Measurements from ENCODE around the gene C4A. TPM values are rescaled to one million over a fixed set of nuclear protein-coding genes. Genes with fewer than 3 reads are reported as not detected.

C4A gene
- polyA plus RNA-seq, 1 donor (not counting 4 experiments of a cell fraction or from before 2014, with no cell fraction given), result 1.2 TPM

- Histone ChIP-seq H3K36me3 (ENCODE audit: control insufficient read depth in 2 of 2, extremely low read depth in 1 of 2, insufficient read depth in 2 of 2, low read length in 2 of 2) (peaks cover 22 to 46% of the 10 kb centered on the region in 2 experiments), H3K79me2 (ENCODE audit: control insufficient read depth, insufficient read depth, low read length) (peaks cover 16% of the 10 kb centered on the region), H3K4me3 (ENCODE audit: control insufficient read depth in 2 of 3, extremely low read depth in 1 of 3, insufficient read depth in 2 of 3, low read depth in 1 of 3, low read length in 3 of 3) (no peak overlapping the region), H3K27me3 (ENCODE audit: control insufficient read depth, extremely low read depth, insufficient read depth, low read length) (no peaks in the 10 kb centered on the region), H4K20me1 (ENCODE audit: control insufficient read depth, extremely low read depth, insufficient read depth, low read length) (no peaks in the 10 kb centered on the region), H3K27ac (ENCODE audit: control insufficient read depth, insufficient read depth, low read length) (no peak overlapping the region), H3K9me1 (ENCODE audit: control insufficient read depth, extremely low read depth, insufficient read depth, low read length) (no peaks in the 10 kb centered on the region), H2AFZ (ENCODE audit: control insufficient read depth, low read length) (no peak overlapping the region), H3K9ac (ENCODE audit: control insufficient read depth, extremely low read depth, insufficient read depth, low read length) (no peak overlapping the region), H3K9me3 (ENCODE audit: control insufficient read depth, low read depth, low read length) (no peaks in the 10 kb centered on the region), H3K4me2 (ENCODE audit: control insufficient read depth, extremely low read depth, insufficient read depth, low read depth, low read length) (no peak overlapping the region), H3K4me1 (ENCODE audit: control insufficient read depth, extremely low read depth, insufficient read depth, low read length) (peaks cover 9% of the 10 kb centered on the region)
- TF ChIP-seq EZH2 (IDR thresholded peaks at IDR 0.05; ENCODE audit: low read length), result no peak
- no peak for TF ChIP-seq CTCF (optimal IDR thresholded peaks at IDR 0.05 in 1 of 3, IDR thresholded peaks at IDR 0.05 in 1 of 3, conservative IDR thresholded peaks at IDR 0.05 in 1 of 3; ENCODE audit: extremely low read depth in 1 of 3, insufficient read depth in 2 of 3, low read length in 3 of 3)
- DNase-seq (ENCODE audit: low read depth, low spot score) (no peak), FAIRE-seq (no peak)
- dilution Hi-C loops (cut with MboI; ENCODE audit: extremely low pct_ligation_motif_present, low sequenced_read_pairs), result no loop called here
Observed at GRCh38 chr6:31966997-31967925, 14.6 kb upstream of the C4A start.

DNA sequence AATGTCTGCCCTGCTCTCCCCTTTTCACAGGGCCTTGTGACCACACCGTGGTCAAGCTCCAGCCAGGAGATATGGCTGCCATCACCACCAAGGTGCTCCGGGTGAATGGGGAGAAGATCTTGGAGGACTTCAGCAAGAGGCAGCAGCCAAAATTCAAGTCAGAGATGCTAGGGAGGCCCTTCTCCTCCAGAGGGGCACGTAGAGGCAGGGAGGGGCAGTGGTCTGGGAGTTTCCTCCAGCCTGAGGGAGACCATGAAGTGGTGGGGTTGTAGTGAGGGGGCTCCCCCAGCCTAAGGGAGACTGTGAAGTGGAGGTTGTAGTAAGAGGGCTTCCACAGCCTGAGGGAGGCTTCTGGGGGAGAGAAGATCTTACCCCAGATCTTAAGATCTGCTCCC lies 13.9 kb upstream of the C4A start:
- FAIRE-seq (no peak), DNase-seq (ENCODE audit: low read depth, low spot score) (no peak)
- Histone ChIP-seq H3K4me1 (ENCODE audit: control insufficient read depth, extremely low read depth, insufficient read depth, low read length) (peaks cover 12% of the 10 kb centered on the region), H3K4me3 (ENCODE audit: control insufficient read depth in 2 of 3, extremely low read depth in 1 of 3, insufficient read depth in 2 of 3, low read depth in 1 of 3, low read length in 3 of 3) (no peak overlapping the region), H3K4me2 (ENCODE audit: control insufficient read depth, extremely low read depth, insufficient read depth, low read depth, low read length) (no peak overlapping the region), H3K9me1 (ENCODE audit: control insufficient read depth, extremely low read depth, insufficient read depth, low read length) (no peaks in the 10 kb centered on the region), H3K27ac (ENCODE audit: control insufficient read depth, insufficient read depth, low read length) (no peak overlapping the region), H3K9me3 (ENCODE audit: control insufficient read depth, low read depth, low read length) (no peaks in the 10 kb centered on the region), H4K20me1 (ENCODE audit: control insufficient read depth, extremely low read depth, insufficient read depth, low read length) (no peaks in the 10 kb centered on the region), H3K9ac (ENCODE audit: control insufficient read depth, extremely low read depth, insufficient read depth, low read length) (no peak overlapping the region), H3K36me3 (ENCODE audit: control insufficient read depth in 2 of 2, extremely low read depth in 1 of 2, insufficient read depth in 2 of 2, low read length in 2 of 2) (peaks cover 16 to 40% of the 10 kb centered on the region in 2 experiments), H3K79me2 (ENCODE audit: control insufficient read depth, insufficient read depth, low read length) (peaks cover 20% of the 10 kb centered on the region), H3K27me3 (ENCODE audit: control insufficient read depth, extremely low read depth, insufficient read depth, low read length) (no peaks in the 10 kb centered on the region), H2AFZ (ENCODE audit: control insufficient read depth, low read length) (no peak overlapping the region)
- dilution Hi-C loops (cut with MboI; ENCODE audit: extremely low pct_ligation_motif_present, low sequenced_read_pairs), result no loop called here
- TF ChIP-seq EZH2 (IDR thresholded peaks at IDR 0.05; ENCODE audit: low read length) (no peak), CTCF (optimal IDR thresholded peaks at IDR 0.05 in 1 of 3, IDR thresholded peaks at IDR 0.05 in 1 of 3, conservative IDR thresholded peaks at IDR 0.05 in 1 of 3; ENCODE audit: extremely low read depth in 1 of 3, insufficient read depth in 2 of 3, low read length in 3 of 3) (no peak)
